ENCODE data around the gene NAT10.
"Not testable (repeated sequence)": the region's sequence is repeated elsewhere in the genome, so short reads cannot be mapped to it uniquely, and the experiment has no call there.

NAT10 gene

GRCh38 chr11:34169686-34170085 lies 64.3 kb downstream of the NAT10 start:
- DNase-seq = no peak

- DNase-seq = no peak
These were observed 67.6 kb downstream of the NAT10 start for GRCh38 chr11:34173050-34173449.

- peak; percentile 82 for DNase-seq
These were observed 69.1 kb downstream of the NAT10 start for GRCh38 chr11:34174412-34175041.

- DNase-seq = no peak
These were observed 70.0 kb downstream of the NAT10 start for GRCh38 chr11:34175284-34176019.

- no peak for DNase-seq
These were observed 71.4 kb downstream of the NAT10 start for GRCh38 chr11:34176751-34177209.

GRCh38 chr11:34178209-34178821 lies 72.9 kb downstream of the NAT10 start:
- no peak for DNase-seq

GRCh38 chr11:34179026-34179675 lies 73.7 kb downstream of the NAT10 start:
- DNase-seq = no peak

GRCh38 chr11:34180040-34180813 lies 74.8 kb downstream of the NAT10 start:
- DNase-seq = no peak

GRCh38 chr11:34180814-34181165 lies 75.4 kb downstream of the NAT10 start:
- DNase-seq = not testable (repeated sequence)

GRCh38 chr11:34181251-34181650 lies 75.8 kb downstream of the NAT10 start:
- DNase-seq = no peak

GRCh38 chr11:34181856-34182405 lies 76.5 kb downstream of the NAT10 start:
- no peak for DNase-seq

- no peak for DNase-seq
These were observed 77.0 kb downstream of the NAT10 start for GRCh38 chr11:34182425-34182824.

GRCh38 chr11:34182921-34183685 lies 77.7 kb downstream of the NAT10 start:
- no peak for DNase-seq

- no peak for DNase-seq
These were observed 78.5 kb downstream of the NAT10 start for GRCh38 chr11:34183848-34184391.

- DNase-seq = peak; percentile 49
These were observed 79.1 kb downstream of the NAT10 start for GRCh38 chr11:34184505-34185015.

GRCh38 chr11:34185926-34186841 lies 80.8 kb downstream of the NAT10 start:
- DNase-seq = peak; percentile 98

- DNase-seq = no peak
These were observed 82.8 kb downstream of the NAT10 start for GRCh38 chr11:34188181-34188580.

- no peak for DNase-seq
These were observed 83.8 kb downstream of the NAT10 start for GRCh38 chr11:34189191-34189590.

- no peak for DNase-seq
These were observed 85.0 kb downstream of the NAT10 start for GRCh38 chr11:34190192-34191139.

Measured in NCI-H2171 treated with DMSO at 0.1 percent for 48 hours (cell line).